ENCODE measurements around the gene COMMD1.

- TF ChIP-seq CTCF (IDR thresholded peaks at IDR 0.05) (no peak), POLR2A (IDR thresholded peaks at IDR 0.05) (no peak)
These were observed 43.4 kb upstream of the COMMD1 start for GRCh38 chr2:61862085-61862484.

Data from vagina (tissue), 2 donors.